Activated CD4-positive, alpha-beta T cell treated with anti-CD3 and anti-CD28 coated beads, Interleukin-2, amount 50 U/mL, for 16 hours (primary cell): ENCODE measurements around the gene CWH43.
"Not testable (repeated sequence)": the region's sequence is repeated elsewhere in the genome, so short reads cannot be mapped to it uniquely, and the experiment has no call there.

Experiments used
- DNase-seq: peaks from one replicate; pipeline ENCODE4 v3.0.0-alpha.2; 2020

Gene CWH43

DNA sequence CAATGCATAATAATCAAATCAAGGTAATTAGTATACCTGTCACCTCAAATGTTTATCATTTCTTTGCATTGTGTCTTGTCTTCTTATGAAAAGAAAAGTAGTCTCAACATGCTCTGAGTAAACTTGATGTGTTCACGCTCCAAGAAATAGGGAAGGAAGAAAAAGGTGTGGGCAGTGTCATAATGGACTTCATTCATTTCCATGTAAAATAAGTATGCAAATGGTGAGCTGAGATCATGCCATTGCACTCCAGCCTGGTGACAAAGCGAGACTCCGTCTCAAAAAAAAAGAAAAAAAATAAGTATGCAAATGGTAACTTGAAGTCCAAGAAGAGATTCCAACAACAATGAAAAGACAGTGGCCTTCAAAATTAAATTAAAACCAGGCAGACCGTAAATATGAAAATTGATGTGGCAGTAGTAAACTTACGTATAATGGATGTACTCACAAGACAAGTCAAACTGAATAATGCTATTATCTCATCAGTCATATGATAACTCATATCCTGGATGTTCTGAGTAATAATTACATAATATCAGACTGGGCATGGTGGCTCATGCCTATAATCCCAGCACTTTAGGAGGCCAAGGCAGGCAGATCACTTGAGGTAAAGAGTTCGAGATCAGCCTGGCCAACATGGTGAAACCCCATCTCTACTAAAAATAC is 6.0 kb upstream of the CWH43 start:
- no peak for DNase-seq

DNA sequence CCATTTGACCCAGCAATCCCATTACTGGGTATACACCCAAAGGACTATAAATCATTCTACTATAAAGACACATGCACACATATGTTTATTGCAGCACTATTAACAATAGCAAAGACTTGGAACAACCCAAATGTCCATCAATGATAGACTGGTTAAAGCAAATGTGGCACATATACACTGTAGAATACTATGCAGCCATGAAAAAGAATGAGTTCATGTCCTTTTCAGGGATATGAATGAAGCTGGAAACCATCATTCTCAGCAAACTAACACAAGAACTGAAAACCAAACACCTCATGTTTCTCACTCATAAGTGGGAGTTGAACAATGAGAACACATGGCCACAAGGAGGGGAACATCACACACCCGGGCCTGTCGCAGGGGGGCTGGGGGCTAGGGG is 2.1 kb upstream of the CWH43 start:
- DNase-seq: not testable (repeated sequence)

DNA sequence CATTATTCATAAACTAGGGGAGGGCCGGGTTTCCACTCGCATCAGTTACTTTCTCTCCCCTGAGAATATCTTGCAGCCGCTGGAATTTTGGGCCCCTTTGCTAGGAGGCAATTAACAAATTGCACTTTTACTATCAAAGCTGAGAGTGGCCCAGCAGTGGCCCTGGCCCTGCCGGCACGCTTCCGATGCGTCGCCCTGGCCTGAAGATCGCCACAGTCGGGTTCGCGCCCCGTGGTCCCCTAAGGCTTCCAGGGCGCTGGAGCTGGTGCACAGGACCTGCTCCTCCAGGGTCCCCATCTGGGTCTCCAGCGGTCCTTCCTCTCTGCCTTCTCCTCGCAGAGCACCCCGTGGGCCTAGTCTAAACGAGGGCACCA is 486 bp upstream of the CWH43 start:
- DNase-seq: no peak

DNA sequence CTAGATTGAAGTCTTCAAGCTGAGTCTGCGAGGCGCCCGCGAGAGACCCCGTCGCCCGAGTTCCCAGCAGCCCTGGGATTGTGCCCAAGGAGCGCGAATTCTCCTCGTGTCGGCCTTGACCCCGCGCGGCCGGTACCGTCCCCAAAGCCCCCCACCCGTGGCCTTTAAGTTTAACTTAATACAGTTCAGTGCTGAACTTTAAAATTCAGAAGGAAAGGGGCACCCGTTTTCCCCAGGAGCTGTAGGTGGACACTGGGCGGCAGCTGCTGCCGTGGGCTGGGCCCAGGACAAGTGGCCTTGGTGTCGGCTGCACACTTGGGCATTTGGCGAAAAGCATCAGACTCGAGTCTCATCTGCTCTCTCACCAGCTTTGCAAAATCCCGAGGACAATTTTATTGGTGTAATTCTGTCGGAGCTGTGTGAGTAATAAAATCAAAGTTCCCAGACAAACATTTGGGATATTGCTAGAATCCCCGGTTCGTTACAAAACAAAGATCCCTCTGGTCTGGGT is 634 bp downstream of the CWH43 start:
- no peak for DNase-seq

DNA sequence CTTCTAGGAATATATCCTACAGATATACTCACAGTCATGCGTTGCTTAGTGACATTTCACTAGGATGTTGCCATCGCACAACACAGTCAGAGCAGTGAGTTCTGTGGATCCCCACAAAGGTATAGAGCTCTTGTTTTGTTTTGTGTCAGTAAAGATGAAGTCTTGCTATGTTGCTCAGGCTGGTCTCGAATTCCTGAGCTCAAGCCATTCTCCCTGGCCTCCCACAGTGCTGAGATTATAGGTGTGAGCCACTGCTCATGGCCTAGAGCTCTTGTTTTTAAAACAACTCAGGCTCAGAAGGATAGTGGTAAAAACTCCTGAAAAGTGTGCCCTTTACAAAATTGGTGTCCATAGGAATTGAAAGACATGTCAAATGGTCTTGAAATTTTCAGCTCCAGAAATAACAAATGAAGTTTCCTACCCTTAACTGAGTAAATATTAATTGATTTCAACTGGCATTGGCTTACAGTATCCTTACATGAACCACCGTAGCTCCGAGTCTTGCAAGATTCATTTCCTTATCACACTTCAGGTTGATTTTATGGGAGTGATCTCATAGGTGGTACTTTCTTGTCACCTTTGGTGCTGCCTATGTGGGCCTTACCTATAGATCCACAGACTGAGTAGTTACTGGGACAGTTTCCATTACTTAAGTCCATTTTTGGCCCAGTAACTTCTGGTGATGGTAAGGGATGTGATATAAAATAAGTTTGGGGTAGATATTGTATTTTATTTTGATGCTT is 3.6 kb downstream of the CWH43 start:
- DNase-seq: no peak

DNA sequence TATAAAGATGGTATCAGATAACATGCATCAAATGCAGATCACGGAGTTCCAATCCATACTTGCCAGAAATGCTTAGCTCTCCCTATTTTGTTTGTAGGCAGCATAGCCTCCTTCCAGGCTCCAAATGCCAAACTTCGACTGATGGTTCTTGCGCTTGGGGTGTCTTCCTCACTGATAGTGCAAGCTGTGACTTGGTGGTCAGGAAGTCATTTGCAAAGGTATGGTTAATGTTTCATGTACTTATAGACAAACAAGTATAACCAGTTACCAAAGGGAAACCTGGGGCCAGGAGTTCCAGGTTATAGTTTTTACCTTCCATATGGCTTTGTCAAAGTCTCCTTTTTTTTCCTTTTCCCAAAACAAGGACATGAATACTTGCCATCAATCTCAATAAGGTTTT is 5.3 kb downstream of the CWH43 start:
- DNase-seq: no peak

DNA sequence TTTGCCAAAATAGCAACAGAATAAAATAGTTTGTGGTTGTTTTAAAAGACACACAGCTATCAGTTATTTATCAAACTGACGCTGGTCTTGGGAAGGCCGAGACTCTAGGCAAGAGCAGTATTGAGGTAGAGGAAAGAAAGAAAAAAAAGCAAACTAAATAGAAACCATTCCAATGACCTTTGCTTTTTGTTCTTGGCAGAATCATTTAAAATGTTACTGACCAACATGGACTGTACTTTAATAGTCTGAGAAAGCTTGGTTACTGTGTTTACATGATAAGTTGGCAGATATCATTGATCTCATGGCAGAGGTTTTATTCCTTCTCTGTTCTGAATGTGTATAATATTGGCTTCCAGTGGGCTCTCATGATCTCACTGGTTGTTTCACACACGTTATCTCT is 11.9 kb downstream of the CWH43 start:
- no peak for DNase-seq

DNA sequence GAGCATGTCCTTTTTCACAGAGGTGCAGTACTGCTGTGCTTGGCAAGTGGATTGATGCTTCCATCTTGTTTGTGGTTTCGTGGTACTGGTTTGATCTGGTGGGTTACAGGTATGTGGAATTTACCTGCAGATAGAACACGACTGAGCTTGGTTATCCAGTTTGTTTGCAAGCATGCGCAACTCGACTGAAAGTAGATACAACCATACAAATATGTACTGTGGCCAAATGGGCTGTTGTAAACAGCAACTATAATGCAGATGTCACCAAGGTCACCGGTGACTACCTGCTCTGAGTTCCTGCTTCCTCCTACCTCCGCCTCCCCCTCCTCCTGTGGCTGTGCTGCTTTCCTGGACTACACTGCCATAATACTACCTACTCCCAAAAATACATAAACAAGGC is 12.4 kb downstream of the CWH43 start:
- no peak for DNase-seq

DNA sequence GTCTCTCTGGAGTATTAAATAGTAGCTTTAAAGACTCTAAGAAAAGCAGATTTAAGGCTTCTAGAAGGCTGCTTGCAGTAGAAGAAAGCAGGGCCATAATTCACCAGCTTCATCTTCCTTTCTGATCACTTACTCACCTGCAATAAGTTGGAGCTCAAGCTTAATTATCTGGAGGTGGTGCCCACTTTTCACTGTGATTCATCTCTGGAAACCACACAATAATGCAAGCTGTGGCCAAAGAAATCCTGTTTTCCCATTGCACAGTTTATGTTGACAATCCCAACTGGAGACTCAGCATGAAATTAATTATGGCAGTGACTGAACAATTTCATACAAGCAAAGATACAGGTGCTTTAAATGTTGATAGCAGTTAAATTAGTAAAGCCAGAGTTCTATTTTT is 14.7 kb downstream of the CWH43 start:
- DNase-seq: no peak

DNA sequence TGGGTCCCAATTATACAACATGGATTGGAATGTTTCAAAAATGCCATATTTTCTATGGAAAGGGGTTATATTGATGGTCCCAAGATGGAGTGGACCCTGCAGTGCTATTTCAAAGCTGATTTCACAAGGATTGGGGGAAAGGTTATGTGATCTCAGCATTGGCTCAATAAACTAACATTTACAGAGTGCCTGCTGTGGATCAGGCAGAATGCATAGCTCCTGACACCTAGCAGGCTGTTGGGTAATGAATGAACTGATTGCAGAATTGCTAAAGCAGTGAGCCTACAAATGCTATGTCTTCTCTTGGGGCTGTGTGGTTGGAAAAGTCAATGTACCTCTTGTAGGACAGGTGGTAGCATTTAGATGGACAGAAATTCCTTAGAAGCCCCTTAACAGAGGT is 16.9 kb downstream of the CWH43 start:
- no peak for DNase-seq

DNA sequence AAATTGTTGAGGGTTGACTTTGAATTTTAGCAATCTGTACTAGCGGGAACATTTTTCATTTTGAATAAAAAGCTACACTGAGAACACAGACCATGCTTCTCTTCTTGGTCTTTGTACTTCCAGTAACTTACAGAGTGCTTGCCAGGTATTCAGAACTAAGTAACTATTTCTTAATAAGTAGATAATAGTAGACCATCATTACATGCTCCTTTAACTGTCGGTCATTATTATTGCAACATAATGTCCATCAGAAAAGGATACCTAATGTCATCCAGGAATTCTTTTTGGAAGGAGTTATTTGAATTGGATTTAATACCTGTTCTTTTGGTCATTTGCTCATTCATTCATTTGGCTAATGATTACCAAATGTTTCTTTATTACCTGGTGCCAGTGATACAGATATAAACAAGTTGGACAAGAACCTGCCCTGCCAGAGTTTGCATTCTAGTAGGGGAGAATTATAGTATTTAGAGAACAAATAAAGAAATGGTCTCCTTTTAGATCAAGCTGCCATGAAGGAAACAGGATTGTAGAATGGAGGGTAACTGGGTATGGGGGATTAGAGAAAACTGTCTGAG is 32.7 kb downstream of the CWH43 start:
- DNase-seq: no peak

DNA sequence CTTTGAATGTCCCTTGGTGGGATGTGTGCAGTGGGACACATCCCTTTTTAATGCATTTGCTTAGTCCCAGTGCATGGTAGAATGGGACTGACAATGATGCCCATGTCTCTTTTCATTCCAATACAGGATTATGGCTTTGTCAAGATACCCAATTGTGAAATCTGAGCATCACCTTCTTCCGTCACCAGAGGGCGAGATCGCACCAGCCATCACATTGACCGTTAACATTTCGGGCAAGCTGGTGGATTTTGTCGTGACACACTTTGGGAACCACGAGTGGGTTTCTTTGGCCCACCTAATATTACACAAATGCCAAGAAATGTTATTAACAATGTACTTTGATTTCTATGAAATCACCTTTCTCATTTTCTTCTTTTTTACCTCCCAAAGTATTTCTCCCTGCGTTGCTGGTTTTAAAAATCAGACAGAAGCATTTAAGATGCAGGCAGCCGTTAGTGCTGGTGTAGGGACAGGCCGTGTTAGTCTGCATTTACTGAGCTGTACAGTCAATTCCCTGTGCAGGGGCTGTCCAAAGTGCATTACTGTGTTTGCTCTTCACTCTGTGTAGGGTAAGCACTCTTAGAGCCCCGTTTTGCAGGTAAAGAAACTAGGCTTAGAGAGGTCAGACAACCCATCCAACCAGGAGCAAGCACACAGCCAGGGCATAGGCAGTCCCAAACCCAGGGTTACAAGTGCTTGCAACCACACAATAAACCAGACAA is 46.5 kb downstream of the CWH43 start:
- peak; percentile 24 for DNase-seq

DNA sequence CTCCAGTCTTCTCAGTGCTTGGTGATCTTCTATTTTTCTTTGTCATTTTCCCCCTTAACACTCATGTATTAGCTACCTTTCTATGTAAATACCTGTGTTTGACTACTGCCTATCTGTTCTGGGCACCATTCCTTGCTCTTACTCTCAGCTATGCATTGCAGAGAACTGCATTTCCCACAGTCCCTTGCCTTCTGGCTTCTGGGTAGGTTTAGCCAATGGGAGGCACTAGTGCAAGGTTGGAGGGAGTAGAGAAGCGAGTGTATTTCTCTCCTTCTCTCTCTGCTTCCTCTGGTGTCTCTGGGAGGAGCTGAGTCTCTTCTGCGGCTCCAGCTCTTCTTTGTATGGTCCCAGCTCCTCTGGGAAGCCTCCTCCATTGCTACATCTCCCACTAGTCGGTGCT is 50.5 kb downstream of the CWH43 start:
- DNase-seq: no peak

DNA sequence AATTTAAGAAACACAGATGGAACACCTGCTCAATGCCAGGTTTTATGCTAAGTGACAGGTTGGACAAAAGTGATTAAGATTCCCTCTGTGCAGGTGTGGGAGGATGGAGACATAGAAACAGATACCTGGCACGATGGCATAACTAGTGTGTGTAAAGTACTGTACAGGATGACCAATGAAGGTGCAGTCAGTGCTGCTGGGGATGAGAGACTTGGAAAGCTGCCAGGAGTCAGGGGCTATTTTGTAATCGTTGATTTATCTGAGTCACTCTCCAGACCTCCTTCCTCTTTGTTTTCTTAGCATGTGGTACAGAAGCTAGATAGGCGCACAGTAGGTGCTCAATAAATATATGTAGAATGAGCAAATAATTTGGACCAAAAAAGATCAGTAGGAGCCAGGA is 58.2 kb downstream of the CWH43 start:
- DNase-seq: no peak

DNA sequence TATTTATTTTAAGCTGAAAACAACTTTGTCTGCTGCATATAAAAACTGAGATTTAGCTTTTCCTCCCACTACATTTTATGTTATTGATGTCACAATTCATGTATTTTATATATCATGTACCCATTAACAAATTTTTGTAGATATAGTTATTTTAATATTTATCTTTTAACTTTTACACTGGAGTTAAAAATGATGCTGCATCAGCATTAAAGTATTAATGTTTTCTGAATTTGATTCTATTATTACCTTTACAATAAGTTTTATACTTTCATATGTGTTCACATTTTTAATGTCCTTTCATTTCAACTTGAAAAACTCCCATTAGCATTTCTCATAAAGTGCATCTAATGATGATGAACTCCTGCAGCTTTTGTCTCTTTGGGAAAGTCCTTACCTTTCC is 72.2 kb downstream of the CWH43 start:
- no peak for DNase-seq

DNA sequence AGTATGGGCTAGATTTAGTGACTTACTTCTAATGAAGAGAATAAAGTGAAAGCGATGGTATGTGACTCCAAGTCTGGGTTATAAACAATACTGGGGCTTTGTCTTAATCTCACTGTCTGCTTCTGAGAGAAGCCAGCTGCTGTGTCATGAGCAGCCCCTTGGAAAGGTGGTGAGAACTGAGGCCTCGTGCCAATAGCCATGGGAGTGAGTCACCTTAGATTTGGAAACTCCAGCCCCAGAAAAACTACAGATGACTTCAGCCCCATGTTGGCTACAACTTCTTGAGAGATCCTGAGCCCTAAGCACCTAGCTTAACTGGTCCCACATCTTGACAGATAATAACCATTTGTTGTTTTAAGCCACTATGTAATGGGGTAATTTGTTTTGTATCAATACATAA is 77.6 kb downstream of the CWH43 start:
- DNase-seq: no peak

DNA sequence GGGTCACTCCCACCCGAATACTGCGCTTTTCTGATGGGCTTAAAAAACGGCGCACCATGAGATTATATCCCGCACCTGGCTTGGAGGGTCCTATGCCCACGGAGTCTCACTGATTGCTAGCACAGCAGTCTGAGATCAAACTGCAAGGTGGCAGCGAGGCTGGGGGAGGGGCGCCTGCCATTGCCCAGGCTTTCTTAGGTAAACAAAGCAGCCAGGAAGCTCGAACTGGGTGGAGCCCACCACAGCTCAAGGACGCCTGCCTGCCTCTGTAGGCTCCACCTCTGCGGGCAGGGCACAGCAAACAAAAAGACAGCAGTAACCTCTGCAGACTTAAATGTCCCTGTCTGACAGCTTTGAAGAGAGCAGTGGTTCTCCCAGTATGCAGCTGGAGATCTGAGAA is 86.1 kb downstream of the CWH43 start:
- not testable (repeated sequence) for DNase-seq

DNA sequence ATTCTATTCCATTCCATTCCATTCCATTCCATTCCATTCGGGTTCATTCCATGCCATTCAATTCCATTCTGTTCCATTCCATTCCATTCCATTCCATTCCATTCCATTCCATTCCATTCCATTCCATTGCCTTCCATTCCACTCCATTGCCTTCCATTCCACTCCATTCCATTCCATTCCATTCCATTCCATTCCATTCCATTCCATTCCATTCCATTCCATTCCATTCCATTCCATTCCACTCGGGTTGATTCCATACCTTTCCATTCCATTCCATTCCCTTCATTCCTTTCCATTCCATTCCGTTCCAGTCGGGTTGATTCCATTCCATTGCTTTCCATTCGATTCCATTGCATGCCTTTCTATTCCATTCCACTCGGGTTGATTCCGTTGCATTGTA is 105.8 kb downstream of the CWH43 start:
- not testable (repeated sequence) for DNase-seq

DNA sequence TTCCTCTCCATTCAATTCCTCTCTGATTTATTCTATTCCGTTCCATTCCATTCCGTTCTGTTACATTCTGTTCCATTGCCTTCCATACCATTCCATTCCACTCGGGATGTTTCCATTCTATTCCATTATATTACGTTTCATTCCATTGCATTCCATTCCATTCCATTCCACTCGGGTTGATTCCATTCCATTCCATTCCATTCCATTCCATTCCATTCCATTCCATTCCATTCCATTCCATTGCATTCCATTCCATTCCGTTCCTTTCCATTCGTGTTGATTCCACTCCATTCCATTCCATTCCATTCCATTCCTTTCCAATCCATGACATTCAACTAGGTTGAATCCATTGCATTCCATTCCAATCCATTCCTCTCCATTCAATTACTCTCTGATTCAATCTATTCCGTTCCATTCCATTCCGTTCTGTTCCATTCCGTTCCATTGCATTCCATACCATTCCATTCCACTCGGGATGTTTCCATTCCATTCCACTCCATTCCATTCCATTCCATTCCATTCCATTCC is 106.6 kb downstream of the CWH43 start:
- not testable (repeated sequence) for DNase-seq

DNA sequence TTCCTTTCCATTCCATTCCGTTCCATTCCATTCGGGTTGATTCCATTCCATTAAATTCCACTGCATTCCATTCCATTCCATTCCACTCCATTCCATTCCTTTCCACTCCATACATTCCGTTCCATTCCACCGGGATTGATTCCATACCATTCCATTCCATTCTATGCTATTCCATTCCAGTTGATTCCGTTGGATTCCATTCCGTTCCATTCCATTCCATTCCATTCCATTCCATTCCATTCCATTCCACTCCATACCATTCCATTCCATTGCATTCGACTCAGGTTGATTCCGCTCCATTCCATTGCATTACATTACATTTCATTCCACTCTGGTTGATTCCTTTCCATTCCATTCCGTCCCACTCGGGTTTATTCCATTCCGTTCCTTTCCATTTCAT is 110.1 kb downstream of the CWH43 start:
- not testable (repeated sequence) for DNase-seq

DNA sequence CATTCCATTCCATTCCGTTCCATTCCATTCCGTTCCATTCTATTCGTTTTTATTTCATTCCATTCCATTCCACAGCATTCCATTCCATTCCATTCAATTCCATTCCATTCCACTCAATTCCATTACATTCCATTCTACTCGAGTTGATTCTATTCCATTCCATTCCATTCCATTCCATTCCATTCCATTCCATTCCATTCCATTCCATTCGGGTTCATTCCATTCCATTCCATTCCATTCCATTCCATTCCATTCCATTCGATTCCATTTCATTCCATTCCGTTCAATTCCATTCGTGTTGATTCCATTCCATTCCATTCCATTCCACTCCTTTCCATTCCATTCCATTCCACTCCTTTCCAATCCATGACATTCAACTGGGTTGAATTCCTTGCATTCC is 110.6 kb downstream of the CWH43 start:
- not testable (repeated sequence) for DNase-seq

DNA sequence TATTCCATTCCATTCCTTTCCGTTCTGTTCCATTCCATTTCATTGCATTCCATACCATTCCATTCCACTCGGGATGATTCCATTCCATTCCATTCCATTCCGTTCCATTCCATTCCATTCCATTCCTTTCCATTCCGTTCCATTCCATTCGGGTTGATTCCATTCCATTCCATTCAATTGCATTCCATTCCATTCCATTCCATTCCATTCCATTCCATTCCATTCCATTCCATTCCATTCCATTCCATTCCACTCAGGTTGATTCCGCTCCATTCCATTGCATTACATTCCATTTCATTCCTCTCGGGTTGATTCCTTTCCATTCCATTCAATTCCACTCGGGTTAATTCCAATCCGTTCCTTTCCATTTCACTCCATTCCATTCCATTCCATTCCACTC is 111.0 kb downstream of the CWH43 start:
- DNase-seq: not testable (repeated sequence)

DNA sequence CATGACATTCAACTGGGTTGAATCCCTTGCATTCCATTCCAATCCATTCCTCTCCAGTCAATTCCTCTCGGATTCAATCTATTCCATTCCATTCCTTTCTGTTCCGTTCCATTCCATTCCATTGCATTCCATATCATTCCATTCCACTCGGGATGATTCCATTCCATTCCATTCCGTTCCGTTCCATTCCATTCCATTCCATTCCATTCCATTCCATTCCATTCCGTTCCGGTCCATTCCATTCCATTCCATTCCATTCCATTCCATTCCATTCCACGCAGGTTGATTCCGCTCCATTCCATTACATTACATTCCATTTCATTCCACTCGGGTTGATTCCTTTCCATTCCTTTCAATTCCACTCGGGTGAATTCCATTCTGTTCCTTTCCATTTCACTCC is 111.4 kb downstream of the CWH43 start:
- not testable (repeated sequence) for DNase-seq
